ENCODE measurements around the gene OPA1. TPM values are rescaled to one million over a fixed set of nuclear protein-coding genes. Genes with fewer than 3 reads are reported as not detected.

OPA1 gene
- total and polyA plus RNA-seq, 8 donors, result 12.1 to 198 (median 41.7) TPM

GRCh38 chr3:193637831-193638230 lies 44.8 kb downstream of the OPA1 start:
- Histone ChIP-seq H3K4me1 (no peaks in the 10 kb centered on the region), H3K27me3 (no peaks in the 10 kb centered on the region), H3K9me3 (no peaks in the 10 kb centered on the region), H3K27ac (no peak overlapping the region), H3K36me3 (peaks cover 0 to 82% (median 62%) of the 10 kb centered on the region in 4 donors), H3K4me3 (no peak overlapping the region)
- no peak for TF ChIP-seq POLR2A (IDR thresholded peaks at IDR 0.05)
- no peak for TF ChIP-seq EP300 (IDR thresholded peaks at IDR 0.05)
- no peak for TF ChIP-seq CTCF (IDR thresholded peaks at IDR 0.05)
- no peak for TF ChIP-seq POLR2AphosphoS5 (IDR thresholded peaks at IDR 0.05)
- intact Hi-C loops (cut with DNase I; ENCODE audit: low total_unique reads), result no loop called here
- WGBS, 5 donors, result 94 to 98% (median 96%) methylated on average over 3 of the region's 3 CpGs
- DNase-seq, result no peak

- Histone ChIP-seq H3K36me3 (peaks cover 0 to 90% (median 71%) of the 10 kb centered on the region in 4 donors), H3K4me1 (no peaks in the 10 kb centered on the region), H3K27ac (no peak overlapping the region), H3K27me3 (no peaks in the 10 kb centered on the region), H3K9me3 (no peaks in the 10 kb centered on the region), H3K4me3 (no peak overlapping the region)
- DNase-seq, result no peak
- no peak for TF ChIP-seq EP300 (IDR thresholded peaks at IDR 0.05)
- TF ChIP-seq CTCF (IDR thresholded peaks at IDR 0.05), result no peak
- TF ChIP-seq POLR2A (IDR thresholded peaks at IDR 0.05), result no peak
- no peak for TF ChIP-seq POLR2AphosphoS5 (IDR thresholded peaks at IDR 0.05)
- 92 to 98% (median 95%) methylated on average over 3 of the region's 3 CpGs for WGBS, 5 donors
- intact Hi-C loops (cut with DNase I; ENCODE audit: low total_unique reads), result no loop called here
These were observed 45.8 kb downstream of the OPA1 start for GRCh38 chr3:193638833-193639232.

- no peak overlapping the region for H3K4me3 ChIP-seq
- no peak for DNase-seq
- intact Hi-C loops (cut with DNase I; ENCODE audit: low total_unique reads), result no loop called here
- no peaks in the 10 kb centered on the region for H3K9me3 ChIP-seq
- 76 to 87% (median 79%) methylated on average over 5 of the region's 5 CpGs for WGBS, 5 donors
- H3K36me3 ChIP-seq, result peaks cover 8 to 92% (median 82%) of the 10 kb centered on the region in 4 donors
- H3K27me3 ChIP-seq, result no peaks in the 10 kb centered on the region
- H3K27ac ChIP-seq, result no peak overlapping the region
- H3K4me1 ChIP-seq, result peaks cover 0 to 11% (median 8%) of the 10 kb centered on the region in 4 donors
- no peak for TF ChIP-seq CTCF (IDR thresholded peaks at IDR 0.05)
- no peak for TF ChIP-seq POLR2A (IDR thresholded peaks at IDR 0.05)
- no peak for TF ChIP-seq POLR2AphosphoS5 (IDR thresholded peaks at IDR 0.05)
- no peak for TF ChIP-seq EP300 (IDR thresholded peaks at IDR 0.05)
These were observed 47.2 kb downstream of the OPA1 start for GRCh38 chr3:193640165-193640715.

- intact Hi-C loops (cut with DNase I; ENCODE audit: low total_unique reads), result no loop called here
- DNase-seq, result no peak
- Histone ChIP-seq H3K27me3 (no peaks in the 10 kb centered on the region), H3K4me1 (peaks cover 0 to 17% (median 13%) of the 10 kb centered on the region in 4 donors), H3K4me3 (no peak overlapping the region), H3K9me3 (no peaks in the 10 kb centered on the region), H3K36me3 (peaks cover 8 to 89% (median 82%) of the 10 kb centered on the region in 4 donors), H3K27ac (no peak overlapping the region)
- no peak for TF ChIP-seq POLR2A (IDR thresholded peaks at IDR 0.05)
- no peak for TF ChIP-seq POLR2AphosphoS5 (IDR thresholded peaks at IDR 0.05)
- TF ChIP-seq EP300 (IDR thresholded peaks at IDR 0.05), result no peak
- no peak for TF ChIP-seq CTCF (IDR thresholded peaks at IDR 0.05)
- 75 to 88% (median 86%) methylated on average over 4 of the region's 4 CpGs for WGBS, 5 donors
These were observed 47.9 kb downstream of the OPA1 start for GRCh38 chr3:193640728-193641439.

Data from stomach (tissue), 9 donors.